ENCODE measurements around the gene ADSL.

Gene ADSL

DNA sequence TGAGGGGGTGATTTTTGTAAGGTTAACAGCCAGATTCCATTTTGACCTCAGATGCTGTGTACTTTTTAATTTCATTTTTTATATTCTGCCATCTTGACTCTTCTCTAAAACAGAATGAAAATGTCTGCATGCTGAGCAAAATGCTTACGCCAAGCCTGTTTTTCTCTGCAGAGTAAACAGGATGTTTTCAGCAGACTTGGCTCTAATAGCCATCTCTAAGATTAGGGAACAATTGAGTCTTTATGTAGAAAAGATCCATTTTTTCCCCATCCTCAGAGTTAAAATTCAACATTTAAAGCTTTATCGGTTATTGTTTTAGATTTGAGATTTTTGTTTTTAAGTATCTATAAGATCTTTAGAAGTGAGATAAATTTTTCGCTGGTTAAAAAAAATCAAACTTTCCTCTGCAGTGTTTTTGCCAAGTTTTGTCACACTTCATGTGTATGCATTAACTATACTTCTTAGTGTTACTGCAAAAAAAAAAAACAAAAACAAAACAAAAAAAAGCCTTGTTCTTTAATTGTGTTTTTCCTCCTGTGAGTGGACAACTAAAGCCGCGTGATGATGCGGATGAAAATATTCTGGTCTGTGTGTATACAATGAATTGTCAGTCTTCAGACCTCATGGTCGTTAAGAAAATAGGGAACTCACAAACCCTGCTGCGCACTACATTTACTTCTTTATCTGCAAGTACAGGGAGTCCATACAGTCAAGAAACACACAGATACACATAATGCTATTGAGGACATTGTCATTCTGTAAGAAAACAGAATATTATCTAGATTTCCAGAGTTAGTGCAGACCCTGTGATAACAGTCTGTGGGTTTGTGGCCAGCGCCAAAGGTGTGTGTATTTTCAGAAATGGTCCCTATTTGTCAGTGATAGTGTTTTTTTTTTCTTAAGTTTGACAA is 17.5 kb upstream of the ADSL start:
- peak in 1 of 5 experiments; percentile 51 for DNase-seq

DNA sequence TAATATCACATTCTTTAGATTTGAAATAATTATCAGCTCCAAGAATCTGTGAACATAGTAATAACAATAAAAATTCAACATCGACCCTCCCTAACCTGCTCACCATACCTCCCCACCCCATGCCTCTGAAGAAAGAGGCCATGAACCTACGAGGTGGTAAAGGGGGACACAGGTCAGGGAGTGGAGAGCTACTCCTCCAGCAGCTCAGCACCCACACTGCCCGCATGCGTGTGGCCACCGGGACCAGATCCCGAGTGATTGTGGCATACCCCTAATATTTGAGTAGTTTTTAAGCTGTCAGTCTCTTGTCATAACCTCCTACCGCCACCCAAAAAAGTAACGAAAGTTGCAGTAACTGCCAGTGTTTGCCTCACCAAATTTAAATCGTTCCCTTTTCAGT is 16.8 kb upstream of the ADSL start:
- no peak for DNase-seq

DNA sequence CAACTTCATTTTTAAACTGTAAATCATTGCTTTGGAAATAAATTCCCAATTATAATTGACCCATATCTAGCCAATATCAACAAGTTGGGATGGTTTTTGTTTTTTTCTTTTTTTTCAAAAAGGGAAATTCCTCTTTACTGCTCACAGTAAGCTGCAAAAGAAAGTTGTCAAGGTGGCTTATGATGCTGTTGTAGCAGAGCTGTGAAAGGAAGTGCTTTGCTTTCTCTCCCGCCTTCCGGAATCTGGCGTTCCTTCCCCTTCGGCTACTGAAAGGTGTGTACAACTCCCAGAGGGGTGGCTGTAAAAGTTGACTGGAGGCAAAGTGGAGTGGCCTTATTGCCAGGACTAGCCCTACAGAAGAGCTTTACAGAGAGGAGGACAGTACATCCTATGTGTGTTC is 16.2 kb upstream of the ADSL start:
- DNase-seq: no peak

DNA sequence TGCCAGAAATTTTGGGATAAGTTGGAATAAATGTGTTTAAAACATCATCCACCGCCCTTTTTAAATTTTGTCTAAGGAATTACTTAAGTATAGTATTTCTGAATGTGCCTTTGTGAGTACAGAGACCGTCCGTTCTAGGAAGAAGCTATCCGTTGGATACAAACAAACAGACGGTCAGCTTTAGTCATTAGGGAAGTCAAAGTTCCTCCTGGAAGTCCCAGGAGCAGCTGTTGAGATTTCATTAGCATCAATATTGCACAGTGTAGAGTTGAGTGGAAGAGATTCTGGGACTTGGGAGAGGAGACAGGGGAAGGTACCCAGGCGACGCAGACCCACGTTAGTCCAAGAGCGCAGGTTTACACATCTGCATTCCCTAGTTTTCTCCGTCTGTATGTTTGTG is 15.7 kb upstream of the ADSL start:
- no peak for DNase-seq

DNA sequence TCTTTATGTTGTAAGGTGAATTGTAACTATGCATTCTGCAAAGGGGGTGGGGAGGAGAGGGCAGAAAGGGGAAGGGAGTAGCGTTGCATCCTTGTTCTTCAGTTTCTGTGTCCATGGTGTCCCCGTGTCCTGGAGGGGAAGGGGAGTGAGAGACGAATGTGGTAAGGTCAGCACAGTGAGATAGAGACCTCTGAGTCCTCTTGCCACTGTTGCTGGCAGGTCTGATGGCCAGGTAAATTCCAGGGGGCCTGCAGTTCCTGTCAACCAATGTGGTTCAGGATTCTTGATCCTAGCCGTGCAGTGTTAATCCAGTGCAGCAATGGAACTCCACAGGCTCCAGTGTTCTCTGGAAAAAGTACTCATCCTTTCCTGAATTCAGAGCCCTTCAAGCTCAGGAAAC is 14.6 kb upstream of the ADSL start:
- no peak for DNase-seq

DNA sequence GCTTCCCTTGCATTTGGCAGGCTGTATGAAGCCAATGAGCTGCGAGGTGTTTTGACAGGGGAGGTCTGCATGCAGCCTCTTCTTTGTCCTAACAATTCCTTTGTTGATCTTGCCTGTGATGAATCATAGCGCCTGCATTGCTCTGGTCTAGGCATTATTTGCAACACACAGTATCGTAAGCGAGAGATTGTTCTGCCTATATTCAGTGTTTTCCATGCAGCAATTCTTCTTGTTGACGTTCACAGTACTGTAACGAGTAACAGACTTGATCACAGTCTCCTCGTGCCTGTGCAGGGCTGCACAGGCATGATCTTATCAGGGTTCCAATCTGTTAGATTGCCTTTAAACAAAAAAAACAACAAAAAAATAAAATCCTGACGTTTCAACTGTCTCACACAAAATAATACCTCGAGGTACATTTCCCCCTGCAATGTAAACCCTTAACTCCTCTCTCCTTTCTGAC is 13.9 kb upstream of the ADSL start:
- DNase-seq: peak in 1 of 5 experiments; percentile 75

DNA sequence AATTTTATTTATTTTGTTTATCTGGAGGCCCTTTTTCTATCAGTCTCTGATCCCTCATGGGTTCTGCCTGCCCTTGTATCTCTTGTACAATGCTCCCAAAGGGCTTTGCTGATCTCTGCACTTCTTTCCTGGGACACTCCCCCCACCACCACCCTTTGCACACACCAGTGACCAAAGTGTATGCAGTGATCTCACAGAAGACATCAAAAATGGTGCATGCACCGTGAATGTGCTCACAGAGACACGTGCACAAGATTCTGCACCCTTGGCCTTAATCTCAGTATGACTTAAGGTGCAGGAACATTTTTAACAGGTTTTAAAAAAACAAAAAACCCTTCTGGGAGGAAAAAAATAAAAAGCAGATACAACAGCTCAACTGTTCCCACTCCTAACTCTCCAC is 12.2 kb upstream of the ADSL start:
- peak in 1 of 5 experiments; percentile 58 for DNase-seq

DNA sequence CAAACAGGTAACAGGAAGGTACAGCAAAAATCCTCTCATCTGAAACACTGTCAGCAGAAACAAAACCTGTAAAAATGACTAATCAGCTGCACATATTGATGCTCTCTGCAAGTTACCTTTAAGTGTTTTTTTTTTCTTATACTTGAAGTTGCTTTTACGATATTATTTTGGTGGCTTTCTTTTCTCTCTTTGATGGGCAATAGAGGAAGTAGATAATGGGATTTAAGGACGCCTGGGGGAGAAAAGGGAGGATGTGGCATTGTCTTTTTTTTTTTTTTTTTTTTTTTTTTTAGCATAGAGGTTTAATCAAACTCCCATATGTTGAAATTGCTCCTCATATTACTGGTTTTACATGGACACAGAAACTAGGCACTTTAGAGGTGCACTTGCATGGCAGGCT is 11.4 kb upstream of the ADSL start:
- DNase-seq: peak in 2 of 5 experiments; percentile 56 to 57

DNA sequence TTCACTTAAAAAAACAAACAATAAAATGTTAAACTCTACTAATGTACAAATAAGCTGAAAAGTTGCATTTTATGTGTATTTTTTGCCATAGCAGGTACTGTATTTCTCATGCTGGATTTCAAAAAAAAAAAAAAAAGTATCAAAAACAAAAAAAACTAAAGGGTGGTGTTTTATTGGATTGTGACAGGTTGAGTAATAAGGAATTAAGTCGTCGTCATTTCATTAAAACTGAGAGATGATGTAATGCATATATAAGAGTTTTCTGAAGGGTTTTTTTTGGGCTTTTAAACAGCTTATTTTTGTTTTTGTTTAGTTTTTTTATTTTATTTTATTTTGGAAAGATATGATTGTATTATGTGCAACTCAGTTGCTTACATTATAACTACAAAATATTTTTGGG is 10.9 kb upstream of the ADSL start:
- no peak for DNase-seq

DNA sequence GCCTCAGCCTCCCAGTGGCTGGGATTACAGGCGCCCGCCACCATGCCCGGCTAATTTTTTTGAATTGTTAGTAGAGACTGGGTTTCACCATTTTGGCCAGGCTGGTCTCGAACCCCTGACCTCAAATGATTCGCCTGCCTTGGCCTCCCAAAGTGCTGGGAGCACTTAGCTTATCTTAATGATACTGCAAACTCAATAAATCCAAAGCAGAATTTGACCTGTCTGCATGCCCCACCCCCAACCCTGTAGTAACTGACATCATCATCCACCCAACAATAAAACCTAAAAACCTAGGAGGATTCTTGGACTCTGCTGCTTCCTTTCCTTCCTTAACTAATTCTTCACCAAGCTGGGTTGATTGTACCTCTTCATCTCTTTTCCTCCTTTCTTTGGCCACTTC is 6.3 kb upstream of the ADSL start:
- DNase-seq: no peak

GRCh38 chr22:40341604-40342003 is 4.7 kb upstream of the ADSL start:
- DNase-seq: no peak

- no peak for DNase-seq
Observed at GRCh38 chr22:40342521-40342920, 3.8 kb upstream of the ADSL start.

GRCh38 chr22:40345271-40345670 is 1.0 kb upstream of the ADSL start:
- peak in 1 of 5 experiments; percentile 63 for DNase-seq

DNA sequence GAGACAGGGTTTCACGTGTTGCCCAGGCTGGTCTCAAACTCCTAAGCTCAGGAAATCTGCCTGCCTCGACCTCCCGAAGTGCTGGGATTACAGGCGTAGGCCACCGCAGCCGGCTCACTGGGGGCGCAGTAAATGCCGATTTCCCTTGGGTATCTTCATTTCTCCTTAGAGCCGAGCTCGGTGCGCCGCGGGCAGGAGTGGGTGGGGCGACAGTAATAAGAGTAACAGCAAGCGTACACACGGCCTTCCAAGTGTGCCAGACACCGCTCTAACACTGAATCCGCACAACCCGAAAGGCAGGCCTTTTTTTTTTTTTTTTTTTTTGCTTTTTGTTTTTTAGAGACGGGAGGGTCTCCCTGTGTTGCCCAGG is 500 bp upstream of the ADSL start:
- peak in 4 of 5 experiments; percentile 21 to 77 (median 48) for DNase-seq

- DNase-seq: no peak
Observed at GRCh38 chr22:40347300-40347699, 1.0 kb downstream of the ADSL start.

GRCh38 chr22:40348025-40348658 is 1.8 kb downstream of the ADSL start:
- peak in 4 of 5 experiments; percentile 31 to 80 (median 52) for DNase-seq

DNA sequence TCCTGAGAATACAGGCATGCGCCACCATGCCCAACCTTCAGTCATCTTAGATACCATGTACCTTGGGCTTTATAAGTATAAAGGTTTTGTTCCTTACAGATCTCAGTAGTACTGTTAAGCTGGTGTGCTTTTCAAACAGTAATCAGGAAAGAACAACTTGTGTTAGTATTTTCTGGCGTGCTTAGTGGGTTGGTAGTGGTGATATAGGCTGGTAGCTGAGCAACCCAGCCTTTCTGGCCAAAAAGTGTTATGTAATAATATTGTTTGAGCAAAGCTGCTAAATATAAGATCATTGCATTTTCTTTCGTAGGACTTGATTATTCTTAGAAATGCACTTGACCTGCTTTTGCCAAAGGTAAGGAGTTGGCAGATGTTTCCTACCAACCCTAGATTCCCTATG is 6.5 kb downstream of the ADSL start:
- DNase-seq: no peak

DNA sequence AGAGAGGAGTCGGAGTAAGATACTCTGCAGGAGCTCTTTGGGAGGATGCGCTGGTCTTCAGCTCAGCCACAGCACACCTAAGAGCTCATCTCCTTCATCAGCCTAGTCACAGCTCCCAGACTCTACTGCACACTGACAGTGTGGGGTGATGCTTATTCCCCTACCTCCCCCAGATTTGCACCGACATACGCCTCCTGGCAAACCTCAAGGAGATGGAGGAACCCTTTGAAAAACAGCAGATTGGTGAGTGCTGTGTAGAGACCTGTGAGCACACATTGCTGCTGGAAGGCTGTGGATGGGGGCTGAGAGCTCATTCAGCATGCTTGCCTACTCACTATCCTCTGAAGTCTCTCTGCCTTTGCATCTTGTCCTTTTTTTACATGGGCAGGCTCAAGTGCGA is 14.8 kb downstream of the ADSL start:
- no peak for DNase-seq

DNA sequence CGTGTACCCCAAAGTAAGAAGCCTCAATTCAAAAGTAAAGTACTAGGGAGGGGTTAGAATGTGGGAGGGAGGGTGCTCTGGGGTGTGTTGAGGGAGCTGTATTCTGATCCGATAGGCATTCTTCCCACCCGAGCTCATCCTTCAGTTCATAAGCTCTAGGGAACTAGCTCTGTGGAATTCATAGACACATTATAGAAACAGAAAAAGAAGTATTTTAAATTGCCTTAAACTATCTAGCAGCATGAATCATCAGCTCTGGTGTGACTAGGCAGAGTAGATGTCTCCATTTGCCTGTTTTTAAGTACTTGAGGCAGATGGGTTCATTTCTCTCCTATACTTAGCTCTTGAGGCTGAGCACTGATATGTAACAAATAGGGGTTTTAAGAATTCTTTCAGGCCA is 16.8 kb downstream of the ADSL start:
- DNase-seq: no peak

DNA sequence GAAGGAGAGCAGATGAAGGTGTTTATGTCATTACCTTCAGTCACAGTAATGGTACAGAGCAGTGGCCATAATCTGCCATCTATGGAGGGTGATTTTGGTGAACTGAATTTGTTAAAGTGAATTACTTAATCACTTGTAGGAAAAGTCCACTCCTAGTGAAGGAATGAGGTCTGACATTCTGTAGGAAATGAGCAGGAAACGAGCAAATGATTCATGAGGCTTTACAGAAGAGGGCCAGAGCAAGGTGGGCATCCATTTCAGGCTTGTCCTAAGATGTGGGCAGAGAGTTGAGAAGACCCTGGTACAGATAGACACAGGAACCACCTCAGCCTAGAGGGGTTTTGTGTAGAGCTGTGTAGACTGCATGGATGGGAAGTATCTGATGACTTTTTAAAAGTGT is 18.1 kb downstream of the ADSL start:
- no peak for DNase-seq

DNA sequence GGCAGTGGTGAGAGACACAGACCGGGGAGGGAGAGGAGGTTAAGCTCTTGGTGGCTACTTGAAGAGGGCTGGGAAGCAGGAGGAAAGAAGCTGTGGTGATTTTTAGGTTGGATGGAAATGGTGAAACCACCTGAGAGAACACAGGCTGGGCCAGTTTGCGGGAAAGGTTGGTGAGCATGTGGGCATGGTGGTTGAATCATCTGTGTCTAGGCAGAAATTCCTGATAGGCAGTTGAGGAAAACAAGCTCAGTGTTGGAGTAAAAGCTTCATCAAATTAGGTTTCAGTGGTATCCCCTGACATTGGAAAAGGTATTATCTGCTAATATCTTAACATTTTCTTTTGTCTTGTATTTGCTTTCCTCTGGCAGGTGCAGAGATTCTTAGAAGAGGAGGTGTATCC is 19.8 kb downstream of the ADSL start:
- no peak for DNase-seq

DNA sequence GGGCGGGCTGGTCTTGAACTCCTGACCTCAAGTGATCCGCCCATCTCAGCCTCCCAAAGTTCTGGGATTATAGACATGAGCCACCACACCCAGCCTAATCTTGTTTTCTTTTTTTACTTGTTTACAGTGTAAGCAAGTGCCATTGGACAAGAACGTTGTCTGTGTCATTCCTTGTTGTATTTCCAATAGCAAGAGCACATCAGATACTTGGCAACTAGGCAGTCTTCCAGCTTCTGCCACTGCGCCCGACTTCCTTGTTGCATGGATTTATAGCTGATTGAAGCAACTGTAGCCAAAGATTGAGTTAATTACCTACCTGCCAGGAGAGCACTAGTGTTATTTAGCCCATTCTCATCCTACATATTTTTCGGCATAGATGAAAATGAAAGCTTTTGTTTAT is 21.0 kb downstream of the ADSL start:
- no peak for DNase-seq

GRCh38 chr22:40368016-40368415 is 21.7 kb downstream of the ADSL start:
- DNase-seq: no peak

DNA sequence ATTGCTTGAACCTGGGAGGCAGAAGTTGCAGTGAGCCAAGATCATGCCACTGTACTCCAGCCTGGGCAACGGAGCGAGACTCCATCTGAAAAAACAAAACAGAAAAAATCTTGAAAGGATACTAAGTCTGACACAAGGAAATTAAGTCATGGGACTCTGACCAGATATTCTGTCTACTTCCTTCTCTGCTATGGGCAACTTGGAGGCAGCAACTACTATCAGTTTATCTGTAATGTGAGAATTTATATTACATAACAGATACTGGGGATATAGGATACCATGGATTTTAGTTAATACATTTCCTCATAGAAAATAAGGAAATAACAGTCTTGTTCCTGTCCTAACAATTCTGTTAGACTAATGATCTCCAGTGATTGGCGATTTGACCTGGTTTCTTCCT is 22.5 kb downstream of the ADSL start:
- no peak for DNase-seq

Data from T-helper 2 cell (primary cell).